ENCODE results near the gene PGR.
"Not testable (repeated sequence)": the region's sequence is repeated elsewhere in the genome, so short reads cannot be mapped to it uniquely, and the experiment has no call there.

Gene PGR

GRCh38 chr11:101019870-101020269 is 109.7 kb downstream of the PGR start:
- H3K4ac ChIP-seq (ENCODE audit: low read depth, low read length), result no peak overlapping the region
- no peak overlapping the region for H2BK15ac ChIP-seq (replicated peaks; ENCODE audit: low read depth)

GRCh38 chr11:101014600-101015285 is 114.9 kb downstream of the PGR start:
- H3K4me3 ChIP-seq (ENCODE audit: low read length), result no peak overlapping the region
- no peak overlapping the region for H3K4ac ChIP-seq (ENCODE audit: low read depth, low read length)
- H3K4me2 ChIP-seq (ENCODE audit: low read length), result no peak overlapping the region
- no peak for DNase-seq
- H3K79me1 ChIP-seq (ENCODE audit: low read length), result no peaks in the 10 kb centered on the region
- H3K27ac ChIP-seq (ENCODE audit: low read depth, low read length), result no peak overlapping the region
- H3K79me2 ChIP-seq (ENCODE audit: control insufficient read depth, insufficient read depth, low read length), result no peaks in the 10 kb centered on the region
- no peak overlapping the region for H2BK15ac ChIP-seq (replicated peaks; ENCODE audit: low read depth)
- H3K18ac ChIP-seq (ENCODE audit: low read length), result no peak overlapping the region
- no peaks in the 10 kb centered on the region for H3K27me3 ChIP-seq (ENCODE audit: insufficient read depth, low read length, poor library complexity)
- H4K8ac ChIP-seq (ENCODE audit: low read depth, low read length), result no peak overlapping the region
- H3K23ac ChIP-seq (ENCODE audit: low read length), result no peak overlapping the region
- no peak overlapping the region for H2BK120ac ChIP-seq (ENCODE audit: low read depth, low read length)
- no peak overlapping the region for H2AK5ac ChIP-seq (ENCODE audit: low read length)
- H2BK5ac ChIP-seq (ENCODE audit: low read length), result no peak overlapping the region
- no peak overlapping the region for H3K9ac ChIP-seq (ENCODE audit: low read length)
- H3K56ac ChIP-seq (ENCODE audit: low read length), result no peak overlapping the region
- no peak overlapping the region for H4K5ac ChIP-seq (ENCODE audit: low read length)
- no peaks in the 10 kb centered on the region for H3K36me3 ChIP-seq (ENCODE audit: control insufficient read depth, insufficient read depth, low read length)
- no peaks in the 10 kb centered on the region for H3K4me1 ChIP-seq (ENCODE audit: control insufficient read depth, low read depth, low read length)

More at GRCh38 chr11:101019870-101020269, 109.7 kb downstream of the PGR start:
- Histone ChIP-seq H3K27ac (ENCODE audit: low read depth, low read length) (no peak overlapping the region), H3K23ac (ENCODE audit: low read length) (no peak overlapping the region), H2BK5ac (ENCODE audit: low read length) (no peak overlapping the region), H3K27me3 (ENCODE audit: insufficient read depth, low read length, poor library complexity) (no peaks in the 10 kb centered on the region), H3K79me1 (ENCODE audit: low read length) (no peaks in the 10 kb centered on the region), H3K4me1 (ENCODE audit: control insufficient read depth, low read depth, low read length) (no peaks in the 10 kb centered on the region), H2AK5ac (ENCODE audit: low read length) (no peak overlapping the region), H4K5ac (ENCODE audit: low read length) (no peak overlapping the region), H3K4me2 (ENCODE audit: low read length) (no peak overlapping the region), H3K4me3 (ENCODE audit: low read length) (no peak overlapping the region), H3K18ac (ENCODE audit: low read length) (no peak overlapping the region), H3K9ac (ENCODE audit: low read length) (no peak overlapping the region), H3K36me3 (ENCODE audit: control insufficient read depth, insufficient read depth, low read length) (no peaks in the 10 kb centered on the region), H3K79me2 (ENCODE audit: control insufficient read depth, insufficient read depth, low read length) (no peaks in the 10 kb centered on the region), H2BK120ac (ENCODE audit: low read depth, low read length) (no peak overlapping the region), H3K56ac (ENCODE audit: low read length) (no peak overlapping the region), H4K8ac (ENCODE audit: low read depth, low read length) (no peak overlapping the region)
- no peak for DNase-seq
- WGBS (ENCODE audit: extremely low coverage, insufficient coverage, low lambda C conversion rate), result no CpG with 5 or more reads among the region's 1 CpG

- H4K5ac ChIP-seq (ENCODE audit: low read length); H3K18ac ChIP-seq (ENCODE audit: low read length); H3K27ac ChIP-seq (ENCODE audit: low read depth, low read length); H2BK15ac ChIP-seq (replicated peaks; ENCODE audit: low read depth); H3K4me1 ChIP-seq (ENCODE audit: control insufficient read depth, low read depth, low read length); H3K23ac ChIP-seq (ENCODE audit: low read length); H3K56ac ChIP-seq (ENCODE audit: low read length); H3K36me3 ChIP-seq (ENCODE audit: control insufficient read depth, insufficient read depth, low read length); H3K4ac ChIP-seq (ENCODE audit: low read depth, low read length); H2AK5ac ChIP-seq (ENCODE audit: low read length); H4K8ac ChIP-seq (ENCODE audit: low read depth, low read length); DNase-seq; H2BK5ac ChIP-seq (ENCODE audit: low read length); H3K4me2 ChIP-seq (ENCODE audit: low read length); H3K27me3 ChIP-seq (ENCODE audit: insufficient read depth, low read length, poor library complexity); H3K79me2 ChIP-seq (ENCODE audit: control insufficient read depth, insufficient read depth, low read length); H3K4me3 ChIP-seq (ENCODE audit: low read length); H2BK120ac ChIP-seq (ENCODE audit: low read depth, low read length); H3K9ac ChIP-seq (ENCODE audit: low read length); H3K79me1 ChIP-seq (ENCODE audit: low read length): not testable (repeated sequence)
These were observed 115.9 kb downstream of the PGR start for GRCh38 chr11:101013702-101014101.

- Histone ChIP-seq H3K18ac (ENCODE audit: low read length) (no peak overlapping the region), H3K56ac (ENCODE audit: low read length) (no peak overlapping the region), H4K8ac (ENCODE audit: low read depth, low read length) (no peak overlapping the region), H3K27ac (ENCODE audit: low read depth, low read length) (no peak overlapping the region), H2BK5ac (ENCODE audit: low read length) (no peak overlapping the region), H3K4me2 (ENCODE audit: low read length) (no peak overlapping the region), H3K27me3 (ENCODE audit: insufficient read depth, low read length, poor library complexity) (no peaks in the 10 kb centered on the region), H3K79me1 (ENCODE audit: low read length) (no peaks in the 10 kb centered on the region), H2AK5ac (ENCODE audit: low read length) (no peak overlapping the region), H3K4me3 (ENCODE audit: low read length) (no peak overlapping the region), H3K79me2 (ENCODE audit: control insufficient read depth, insufficient read depth, low read length) (no peaks in the 10 kb centered on the region), H3K4ac (ENCODE audit: low read depth, low read length) (no peak overlapping the region), H4K5ac (ENCODE audit: low read length) (no peak overlapping the region), H2BK15ac (replicated peaks; ENCODE audit: low read depth) (no peak overlapping the region), H3K9ac (ENCODE audit: low read length) (no peak overlapping the region), H3K23ac (ENCODE audit: low read length) (no peak overlapping the region), H2BK120ac (ENCODE audit: low read depth, low read length) (no peak overlapping the region), H3K36me3 (ENCODE audit: control insufficient read depth, insufficient read depth, low read length) (no peaks in the 10 kb centered on the region), H3K4me1 (ENCODE audit: control insufficient read depth, low read depth, low read length) (no peaks in the 10 kb centered on the region)
- no peak for DNase-seq
- WGBS (ENCODE audit: extremely low coverage, insufficient coverage, low lambda C conversion rate), result no CpG with 5 or more reads among the region's 5 CpGs
These were observed 117.7 kb downstream of the PGR start for GRCh38 chr11:101011881-101012280.

GRCh38 chr11:101010899-101011298 is 118.7 kb downstream of the PGR start:
- WGBS (ENCODE audit: extremely low coverage, insufficient coverage, low lambda C conversion rate), result no CpG with 5 or more reads among the region's 5 CpGs
- Histone ChIP-seq H4K5ac (ENCODE audit: low read length) (no peak overlapping the region), H3K4me2 (ENCODE audit: low read length) (no peak overlapping the region), H3K36me3 (ENCODE audit: control insufficient read depth, insufficient read depth, low read length) (no peaks in the 10 kb centered on the region), H2BK15ac (replicated peaks; ENCODE audit: low read depth) (no peak overlapping the region), H3K79me2 (ENCODE audit: control insufficient read depth, insufficient read depth, low read length) (no peaks in the 10 kb centered on the region), H2BK120ac (ENCODE audit: low read depth, low read length) (no peak overlapping the region), H3K27me3 (ENCODE audit: insufficient read depth, low read length, poor library complexity) (no peaks in the 10 kb centered on the region), H3K18ac (ENCODE audit: low read length) (no peak overlapping the region), H3K4me3 (ENCODE audit: low read length) (no peak overlapping the region), H3K23ac (ENCODE audit: low read length) (no peak overlapping the region), H3K4ac (ENCODE audit: low read depth, low read length) (no peak overlapping the region), H3K9ac (ENCODE audit: low read length) (no peak overlapping the region), H3K27ac (ENCODE audit: low read depth, low read length) (no peak overlapping the region), H2BK5ac (ENCODE audit: low read length) (no peak overlapping the region), H4K8ac (ENCODE audit: low read depth, low read length) (no peak overlapping the region), H2AK5ac (ENCODE audit: low read length) (no peak overlapping the region), H3K4me1 (ENCODE audit: control insufficient read depth, low read depth, low read length) (no peaks in the 10 kb centered on the region), H3K79me1 (ENCODE audit: low read length) (no peaks in the 10 kb centered on the region), H3K56ac (ENCODE audit: low read length) (no peak overlapping the region)
- peak; percentile 90 for DNase-seq

GRCh38 chr11:101009690-101010055 is 119.9 kb downstream of the PGR start:
- Histone ChIP-seq H3K79me2 (ENCODE audit: control insufficient read depth, insufficient read depth, low read length) (no peaks in the 10 kb centered on the region), H3K27ac (ENCODE audit: low read depth, low read length) (no peak overlapping the region), H4K5ac (ENCODE audit: low read length) (no peak overlapping the region), H3K23ac (ENCODE audit: low read length) (no peak overlapping the region), H3K4ac (ENCODE audit: low read depth, low read length) (no peak overlapping the region), H3K4me1 (ENCODE audit: control insufficient read depth, low read depth, low read length) (no peaks in the 10 kb centered on the region), H2BK120ac (ENCODE audit: low read depth, low read length) (no peak overlapping the region), H3K4me2 (ENCODE audit: low read length) (no peak overlapping the region), H2AK5ac (ENCODE audit: low read length) (no peak overlapping the region), H3K18ac (ENCODE audit: low read length) (no peak overlapping the region), H3K9ac (ENCODE audit: low read length) (no peak overlapping the region), H4K8ac (ENCODE audit: low read depth, low read length) (no peak overlapping the region), H3K36me3 (ENCODE audit: control insufficient read depth, insufficient read depth, low read length) (no peaks in the 10 kb centered on the region), H2BK5ac (ENCODE audit: low read length) (no peak overlapping the region), H2BK15ac (replicated peaks; ENCODE audit: low read depth) (no peak overlapping the region), H3K79me1 (ENCODE audit: low read length) (no peaks in the 10 kb centered on the region), H3K27me3 (ENCODE audit: insufficient read depth, low read length, poor library complexity) (no peaks in the 10 kb centered on the region), H3K4me3 (ENCODE audit: low read length) (no peak overlapping the region), H3K56ac (ENCODE audit: low read length) (no peak overlapping the region)
- DNase-seq, result no peak
- WGBS (ENCODE audit: extremely low coverage, insufficient coverage, low lambda C conversion rate), result no CpG with 5 or more reads among the region's 2 CpGs

Data from mesendoderm (in vitro differentiated cells).